Liver (tissue), 9 donors: ENCODE measurements around the gene TTC24. TPM values are rescaled to one million over a fixed set of nuclear protein-coding genes. Genes with fewer than 3 reads are reported as not detected.

Experiments used
- DNase-seq: peaks from one replicate; pipeline ENCODE4 v3.0.0-alpha.2; 2017; ENCODE audit warnings: low spot score
- H3K27ac ChIP-seq, 2 donors: one replicate each; pipeline ENCODE4 v1.7.0; 2013; ENCODE audit warnings: inconsistent platforms in 2 of 2, low read length in 2 of 2, control low read depth in 1 of 2, low read depth in 1 of 2, mild to moderate bottlenecking in 1 of 2
- H3K27me3 ChIP-seq, 4 donors: one replicate each; pipeline versions ENCODE4 v1.6.1 to v1.7.0; 2013; ENCODE audit warnings: low read length in 3 of 4, inconsistent platforms in 1 of 4, mild to moderate bottlenecking in 1 of 4, moderate library complexity in 1 of 4; ENCODE audit not compliant: control insufficient read depth in 4 of 4, insufficient read depth in 4 of 4
- H3K36me3 ChIP-seq, 4 donors: one replicate each; pipeline versions ENCODE4 v1.6.1 to v1.7.0; 2013; ENCODE audit warnings: low read length in 3 of 4, mild to moderate bottlenecking in 3 of 4, low read depth in 1 of 4, moderate library complexity in 1 of 4; ENCODE audit not compliant: control insufficient read depth in 4 of 4, insufficient read depth in 3 of 4
- H3K4me1 ChIP-seq, 4 donors: one replicate each; pipeline versions ENCODE4 v1.6.1 to v1.7.0; 2013; ENCODE audit warnings: low read length in 3 of 4, mild to moderate bottlenecking in 3 of 4, moderate library complexity in 1 of 4; ENCODE audit not compliant: control insufficient read depth in 4 of 4, insufficient read depth in 4 of 4
- H3K4me3 ChIP-seq, 3 donors: one replicate each; pipeline versions ENCODE4 v1.6.1 to v1.7.0; 2013; ENCODE audit warnings: low read length in 3 of 3, control low read depth in 1 of 3, low read depth in 1 of 3, mild to moderate bottlenecking in 1 of 3
- H3K9ac ChIP-seq, 2 donors: one replicate each; pipeline ENCODE4 v1.7.0; 2013; ENCODE audit warnings: low read length in 2 of 2, mild to moderate bottlenecking in 2 of 2, moderate library complexity in 2 of 2, control low read depth in 1 of 2, low read depth in 1 of 2
- H3K9me3 ChIP-seq, 4 donors: one replicate each; pipeline versions ENCODE4 v1.6.1 to v1.7.0; 2013; ENCODE audit warnings: low read length in 3 of 4; ENCODE audit not compliant: control insufficient read depth in 4 of 4
- CTCF ChIP-seq: fragments of 150-350 bp; IDR thresholded peaks from 2 replicates; pipeline ENCODE4 v1.5.1; 2017; ENCODE audit warnings: improper control_type of control experiment, low read depth, low read length; ENCODE audit not compliant: missing input control
- EGR1 ChIP-seq, 2 donors: IDR thresholded peaks; 2 replicates each; pipeline ENCODE4 v1.6.1; 2016 to 2018; ENCODE audit warnings: antibody characterized with exemption in 2 of 2, low read depth in 2 of 2
- FOXA1 ChIP-seq: IDR thresholded peaks from 2 replicates; pipeline ENCODE4 v1.6.1; 2016; ENCODE audit warnings: antibody characterized with exemption
- FOXA2 ChIP-seq: IDR thresholded peaks from 2 replicates; pipeline ENCODE4 v1.6.1; 2016; ENCODE audit warnings: antibody characterized with exemption
- HNF4A ChIP-seq, 2 donors: conservative IDR thresholded peaks; 2 replicates each; pipeline ENCODE4 v1.6.1; 2016; ENCODE audit warnings: antibody characterized with exemption in 2 of 2, mild to moderate bottlenecking in 2 of 2
- HNF4G ChIP-seq: IDR thresholded peaks from 2 replicates; pipeline ENCODE4 v1.6.1; 2016; ENCODE audit warnings: antibody characterized with exemption
- JUND ChIP-seq, 2 donors: IDR thresholded peaks; 2 replicates each; pipeline ENCODE4 v1.6.1; 2016; ENCODE audit warnings: antibody characterized with exemption in 2 of 2
- MAX ChIP-seq: IDR thresholded peaks from 2 replicates; pipeline ENCODE4 v1.6.1; 2016; ENCODE audit warnings: antibody characterized with exemption
- NR2F2 ChIP-seq: IDR thresholded peaks from 2 replicates; pipeline ENCODE4 v1.6.1; 2016; ENCODE audit warnings: antibody characterized with exemption
- RAD21 ChIP-seq, 2 donors: IDR thresholded peaks; 2 replicates each; pipeline ENCODE4 v1.6.1; 2016; ENCODE audit warnings: antibody characterized with exemption in 2 of 2, mild to moderate bottlenecking in 2 of 2
- REST ChIP-seq: IDR thresholded peaks from 2 replicates; pipeline ENCODE4 v1.6.1; 2016; ENCODE audit warnings: antibody characterized with exemption, mild to moderate bottlenecking
- RXRA ChIP-seq, 2 donors: IDR thresholded peaks; 2 replicates each; pipeline ENCODE4 v1.6.1; 2017 to 2018; ENCODE audit warnings: antibody characterized with exemption in 2 of 2, mild to moderate bottlenecking in 1 of 2
- SP1 ChIP-seq: IDR thresholded peaks from 2 replicates; pipeline ENCODE4 v1.6.1; 2018; ENCODE audit warnings: antibody characterized with exemption, mild to moderate bottlenecking
- TAF1 ChIP-seq: conservative IDR thresholded peaks from 2 replicates; pipeline ENCODE4 v1.6.1; 2016; ENCODE audit warnings: antibody characterized with exemption, mild to moderate bottlenecking
- YY1 ChIP-seq: IDR thresholded peaks from 2 replicates; pipeline ENCODE4 v1.6.1; 2016; ENCODE audit warnings: antibody characterized with exemption, mild to moderate bottlenecking
- ZBTB33 ChIP-seq: IDR thresholded peaks from 2 replicates; pipeline ENCODE4 v1.6.1; 2016; ENCODE audit warnings: antibody characterized with exemption
- WGBS: extraction: QIAGEN DNeasy Blood & Tissue Kit; methylation state at CpG from one replicate; pipeline ENCODE4 v1.1.7; 2013; 5-methylcytosine and 5-hydroxymethylcytosine counted together
- polyA plus RNA-seq, 2 donors: library from polyadenylated mRNA; stranded (reverse) in 1 of 2; unstranded in 1 of 2; fragments of 200-250 nt in 1 of 2; fragments of >200 nt in 1 of 2; fragmentation: Nextera tagmentation in 1 of 2; extraction: Ambion mirVana in 1 of 2; gene quantifications; one replicate each; pipeline versions ENCODE4 v1.2.1 to v1.2.3, GENCODE V29; 2013 to 2015
- total RNA-seq, 2 donors: library from RNA; depleted of rRNA; stranded (reverse); fragments of >200 nt; gene quantifications; one replicate each; pipeline ENCODE4 v1.2.3, GENCODE V29; 2014
- donor health status: healthy.
- donor health status: healthy.
- donor health status: healthy.
- donor health status: healthy.
- donor health status: healthy.

The TTC24 gene
- total and polyA plus RNA-seq, 4 donors = 0.08 to 0.14 (median 0.10) TPM; not detected in 1

GRCh38 chr1:156543066-156543465, 36.5 kb upstream of the TTC24 start:
- Histone ChIP-seq H3K27ac (no peak overlapping the region), H3K36me3 (peaks cover 0 to 2% (median 0%) of the 10 kb centered on the region in 4 donors), H3K4me1 (no peaks in the 10 kb centered on the region), H3K4me3 (no peak overlapping the region), H3K9me3 (no peaks in the 10 kb centered on the region), H3K9ac (no peak overlapping the region), H3K27me3 (no peaks in the 10 kb centered on the region)
- 88% methylated on average over 1 of the region's 1 CpG for WGBS
- no peak for DNase-seq
- TF ChIP-seq EGR1 (IDR thresholded peaks at IDR 0.05; ENCODE audit: low read depth in 2 of 2) = no peak
- no peak for TF ChIP-seq HNF4A (conservative IDR thresholded peaks at IDR 0.05)
- no peak for TF ChIP-seq RAD21 (IDR thresholded peaks at IDR 0.05)
- TF ChIP-seq NR2F2 = no peak

GRCh38 chr1:156544592-156545102, 34.9 kb upstream of the TTC24 start:
- Histone ChIP-seq H3K9ac (no peak overlapping the region), H3K27ac (no peak overlapping the region), H3K9me3 (no peaks in the 10 kb centered on the region), H3K4me1 (no peaks in the 10 kb centered on the region), H3K36me3 (no peaks in the 10 kb centered on the region), H3K4me3 (no peak overlapping the region), H3K27me3 (no peaks in the 10 kb centered on the region)
- WGBS = over 99% methylated on average over 3 of the region's 3 CpGs
- DNase-seq = no peak
- TF ChIP-seq RXRA (IDR thresholded peaks at IDR 0.05) (no peak), HNF4G (no peak), NR2F2 (no peak), CTCF (no peak), FOXA1 (no peak), FOXA2 (no peak), REST (no peak), YY1 (no peak), JUND (IDR thresholded peaks at IDR 0.05) (no peak), ZBTB33 (no peak), SP1 (no peak), TAF1 (no peak), RAD21 (IDR thresholded peaks at IDR 0.05) (no peak), EGR1 (IDR thresholded peaks at IDR 0.05; ENCODE audit: low read depth in 2 of 2) (no peak), MAX (no peak)
